Left lung (tissue), 10 donors: Measurements from ENCODE around the gene MMP21. TPM values are rescaled to one million over a fixed set of nuclear protein-coding genes. Genes with fewer than 3 reads are reported as not detected.

Source experiments
- ATAC-seq: fragments of 200-7000 bp; cut with Tn5 transposase; one replicate; pipeline ENCODE4 v1.9.1; 2020; ENCODE audit warnings: moderate library complexity
- DNase-seq, 4 donors: peaks; one replicate each; pipeline ENCODE4 v3.0.0-alpha.2; 2013 to 2020
- H3K27ac ChIP-seq, 2 donors: fragments of 200-600 bp; sonication (generic) in 1 of 2; one replicate each; pipeline versions ENCODE4 v1.5.0 to v1.8.0; 2020 to 2021
- H3K27me3 ChIP-seq, 2 donors: fragments of 200-600 bp; sonication (generic) in 1 of 2; one replicate each; pipeline versions ENCODE4 v1.5.0 to v1.8.0; 2020 to 2021
- H3K36me3 ChIP-seq, 2 donors: fragments of 200-600 bp; sonication (generic) in 1 of 2; one replicate each; pipeline versions ENCODE4 v1.5.0 to v1.8.0; 2020 to 2021
- H3K4me1 ChIP-seq, 2 donors: fragments of 200-600 bp; one replicate each; pipeline ENCODE4 v1.8.0; 2021
- H3K4me3 ChIP-seq, 2 donors: fragments of 200-600 bp; sonication (generic) in 1 of 2; one replicate each; pipeline versions ENCODE4 v1.5.0 to v1.8.0; 2020 to 2021; ENCODE audit warnings: mild to moderate bottlenecking in 1 of 2
- H3K9me3 ChIP-seq, 2 donors: fragments of 200-600 bp; sonication (generic) in 1 of 2; one replicate each; pipeline versions ENCODE4 v1.5.0 to v1.8.0; 2020 to 2021
- CTCF ChIP-seq, 2 donors: fragments of 200-600 bp; sonication (generic) in 1 of 2; IDR thresholded peaks; one replicate each; pipeline versions ENCODE4 v1.5.0 to v1.8.0; 2021; ENCODE audit warnings: antibody characterized with exemption in 2 of 2
- intact Hi-C, 2 donors: fragments of 100-400 bp; cut with DNase I; formaldehyde crosslinking; loops; one replicate each; pipeline versions ENCODE4 v1.11.2 to v1.14.2; 2022
- polyA plus RNA-seq, 6 donors: library from polyadenylated mRNA; unstranded; fragments of 120-200 nt; gene quantifications; one replicate each; pipeline ENCODE4 v1.2.1, GENCODE V29; 2013; ENCODE audit not compliant: insufficient read length in 6 of 6
- total RNA-seq, 2 donors: library from RNA; stranded (reverse); fragmentation: NEBNext Ultra II Directional; extraction: Animal tissue kit (Norgen Biotek cat#: 25700); gene quantifications; one replicate each; pipeline ENCODE4 v1.2.1, GENCODE V29; 2021
- donor health status: DM: no; HTN: yes; CAD: no.
- donor health status: DM: no; HTN: no; CAD: no.

MMP21 gene
- total and polyA plus RNA-seq, 8 donors, result 0.13 to 1.2 (median 0.70) TPM

GRCh38 chr10:125811251-125811650, 35.6 kb upstream of the MMP21 start:
- DNase-seq, result no peak
- Histone ChIP-seq H3K4me3 (no peak overlapping the region), H3K9me3 (no peaks in the 10 kb centered on the region), H3K4me1 (no peaks in the 10 kb centered on the region), H3K36me3 (peaks cover 0 to 77% of the 10 kb centered on the region in 2 donors), H3K27ac (no peak overlapping the region), H3K27me3 (no peaks in the 10 kb centered on the region)
- ATAC-seq, result no peak
- no peak for TF ChIP-seq CTCF (IDR thresholded peaks at IDR 0.05)
- intact Hi-C loops, result no loop called here

DNA sequence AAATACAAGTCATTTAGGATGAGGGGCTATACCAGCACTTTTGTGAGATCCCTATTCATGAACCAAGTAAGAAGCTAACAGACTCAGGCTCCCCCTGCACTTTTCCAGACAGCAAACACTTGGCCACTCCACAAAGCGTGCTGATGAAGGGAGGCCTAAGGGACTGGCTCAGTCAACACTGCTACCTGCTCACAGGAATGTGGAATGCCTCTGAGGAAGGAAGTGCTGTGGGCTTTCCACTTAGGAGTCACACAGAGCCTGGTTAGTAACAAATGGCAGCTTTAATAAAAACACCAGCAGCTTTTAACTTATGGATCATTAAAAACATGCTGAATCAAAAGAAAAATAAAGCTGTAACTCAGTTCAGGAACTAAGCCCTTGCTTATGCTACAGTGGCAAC, 32.4 kb upstream of the MMP21 start:
- H3K27me3 ChIP-seq, result no peaks in the 10 kb centered on the region
- peaks cover 0 to 83% of the 10 kb centered on the region in 2 donors for H3K36me3 ChIP-seq
- no peak overlapping the region for H3K27ac ChIP-seq
- intact Hi-C loops, result no loop called here
- DNase-seq, result peak in 1 of 4 donors; percentile 16
- no peaks in the 10 kb centered on the region for H3K4me1 ChIP-seq
- no peak overlapping the region for H3K4me3 ChIP-seq
- ATAC-seq, result peak; percentile 87
- H3K9me3 ChIP-seq, result no peaks in the 10 kb centered on the region
- no peak for TF ChIP-seq CTCF (IDR thresholded peaks at IDR 0.05)

DNA sequence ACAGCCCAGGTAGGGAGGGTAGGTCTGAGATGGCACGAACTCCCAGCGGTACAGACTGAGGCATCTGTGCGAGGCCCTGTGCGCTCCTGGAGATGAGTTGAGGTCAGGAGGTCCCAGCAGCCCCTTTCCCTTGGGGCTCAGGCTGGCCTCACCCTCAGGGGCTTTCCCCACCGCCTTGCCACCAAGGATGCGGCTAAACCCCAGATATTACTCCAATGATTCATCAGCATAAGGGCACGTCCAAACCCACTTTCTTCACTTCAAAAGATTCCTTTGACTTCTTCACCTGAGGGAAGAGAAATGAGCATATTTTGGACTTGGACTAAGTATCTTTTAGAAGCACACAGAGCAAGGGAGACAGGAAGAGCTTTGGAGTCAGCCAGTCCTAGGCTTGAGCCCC, 27.1 kb upstream of the MMP21 start:
- no peak for ATAC-seq
- no peaks in the 10 kb centered on the region for H3K27me3 ChIP-seq
- H3K4me1 ChIP-seq, result no peaks in the 10 kb centered on the region
- peaks cover 0 to 78% of the 10 kb centered on the region in 2 donors for H3K36me3 ChIP-seq
- no peak for TF ChIP-seq CTCF (IDR thresholded peaks at IDR 0.05)
- H3K4me3 ChIP-seq, result no peak overlapping the region
- DNase-seq, result no peak
- H3K27ac ChIP-seq, result no peak overlapping the region
- H3K9me3 ChIP-seq, result no peaks in the 10 kb centered on the region
- intact Hi-C loops, result no loop called here

DNA sequence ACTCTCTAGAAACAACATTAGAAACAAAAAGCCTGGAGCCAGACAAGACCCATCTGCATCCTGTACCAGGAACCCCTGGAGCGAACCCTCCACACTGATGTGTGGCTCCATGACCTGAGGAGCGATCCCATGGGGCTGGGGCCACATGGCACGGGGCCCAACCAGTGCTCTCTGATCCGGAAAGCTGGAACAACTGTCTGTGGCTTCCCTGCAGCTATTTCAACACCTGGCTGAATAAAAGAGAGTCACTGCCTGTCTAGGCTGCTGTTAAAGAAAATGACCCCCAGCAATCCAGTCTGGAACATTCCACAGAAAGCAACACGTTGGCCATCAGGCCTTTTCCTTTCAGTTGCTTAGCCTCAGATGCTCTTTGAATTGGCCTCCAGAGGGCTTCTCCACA, 26.5 kb upstream of the MMP21 start:
- ATAC-seq (no peak), DNase-seq (no peak)
- Histone ChIP-seq H3K36me3 (peaks cover 0 to 78% of the 10 kb centered on the region in 2 donors), H3K4me1 (no peaks in the 10 kb centered on the region), H3K9me3 (no peaks in the 10 kb centered on the region), H3K4me3 (no peak overlapping the region), H3K27ac (no peak overlapping the region), H3K27me3 (no peaks in the 10 kb centered on the region)
- TF ChIP-seq CTCF (IDR thresholded peaks at IDR 0.05), result no peak
- intact Hi-C loops, result no loop called here

DNA sequence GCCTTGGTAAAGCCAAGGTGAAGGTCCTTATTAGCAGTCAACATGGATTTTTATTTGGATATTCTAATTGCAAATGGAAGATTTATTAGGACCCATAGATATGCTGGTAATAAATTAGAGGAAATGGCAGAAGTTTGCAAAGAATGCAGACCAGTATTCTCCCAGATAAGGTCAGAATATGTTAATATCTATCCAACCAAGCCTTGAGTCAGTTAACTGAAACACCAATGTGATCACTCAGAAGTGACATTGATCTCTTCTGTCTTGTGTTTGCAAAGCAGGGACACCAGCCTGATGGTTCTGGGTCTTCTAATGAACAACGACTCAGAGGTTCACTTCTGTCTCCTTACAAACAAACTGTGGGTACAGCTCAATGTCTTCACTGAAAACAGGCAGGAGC, 26.0 kb upstream of the MMP21 start:
- Histone ChIP-seq H3K36me3 (peaks cover 0 to 78% of the 10 kb centered on the region in 2 donors), H3K9me3 (no peaks in the 10 kb centered on the region), H3K27me3 (no peaks in the 10 kb centered on the region), H3K4me1 (no peaks in the 10 kb centered on the region), H3K4me3 (no peak overlapping the region), H3K27ac (no peak overlapping the region)
- DNase-seq, result no peak
- intact Hi-C loops, result no loop called here
- no peak for ATAC-seq
- no peak for TF ChIP-seq CTCF (IDR thresholded peaks at IDR 0.05)
